Measurements from ENCODE around the gene ITIH1. TPM values are rescaled to one million over a fixed set of nuclear protein-coding genes. Genes with fewer than 3 reads are reported as not detected.

Gene ITIH1
- total and polyA plus RNA-seq, 9 of the 15 experiments (the other 6 are each of a cell fraction or from before 2014, with no cell fraction given): 0.31 TPM; not detected in 8

DNA sequence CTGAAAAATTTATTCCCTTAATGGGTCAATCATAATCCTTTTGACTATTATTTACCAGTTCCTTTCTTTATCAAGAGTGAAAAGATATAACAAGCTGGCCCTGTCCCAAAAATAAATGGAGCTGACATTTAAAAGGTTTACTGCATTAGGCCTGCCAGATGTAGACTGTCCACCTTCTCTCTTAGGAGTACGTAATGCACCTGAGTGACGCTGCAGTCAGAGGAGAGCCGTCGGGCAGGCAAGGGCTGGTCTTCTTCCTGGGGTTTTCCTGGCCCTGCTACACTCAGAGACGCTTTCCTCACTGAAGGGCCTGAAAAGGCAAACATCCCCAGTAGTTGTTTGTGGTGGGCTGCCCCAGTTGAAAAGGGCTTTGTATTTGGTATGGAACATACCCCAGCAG lies 34.2 kb upstream of the ITIH1 start:
- no peak overlapping the region for H3K27ac ChIP-seq (ENCODE audit: extremely low read depth, low read depth, low read length)
- POLR2A ChIA-PET: no interaction called here
- DNase-seq (ENCODE audit: extremely low read depth in 1 of 4, low spot score in 3 of 4): no peak
- H3K36me3 ChIP-seq (ENCODE audit: control insufficient read depth, insufficient read depth, low read length): peaks cover 56% of the 10 kb centered on the region; the same call in 2 of the 3 replicates
- H3K9ac ChIP-seq (ENCODE audit: insufficient read depth in 1 of 2, low read depth in 2 of 2, low read length in 2 of 2): no peak overlapping the region
- no TSS peak for BruUV-seq (replicated peaks)
- H3K4me3 ChIP-seq: no peak overlapping the region
- WGBS (ENCODE audit: insufficient coverage, low coverage, missing lambda C conversion rate): 98% methylated on average over 4 of the region's 5 CpGs
- H4K20me1 ChIP-seq (replicated peaks; ENCODE audit: control insufficient read depth, insufficient read depth, low read length): no peaks in the 10 kb centered on the region
- no peak for FAIRE-seq
- in situ Hi-C loops (cut with MboI) (no loop called here), intact Hi-C loops (cut with micrococcal nuclease) (loop anchor here (5.0 to 10.0 kb wide), 2 partner anchors 89 to 332 kb away; partner anchors contain the start of gene ITIH4)
- H3K9me3 ChIP-seq (replicated peaks; ENCODE audit: control insufficient read depth, insufficient read depth, low read depth, low read length): no peaks in the 10 kb centered on the region
- no peak overlapping the region for H3K4me2 ChIP-seq (ENCODE audit: insufficient read depth, low read length)
- H3K79me2 ChIP-seq (ENCODE audit: control insufficient read depth, insufficient read depth, low read length): no peaks in the 10 kb centered on the region
- no peaks in the 10 kb centered on the region for H3K4me1 ChIP-seq (replicated peaks in 1 of 2; ENCODE audit: control insufficient read depth in 2 of 2, insufficient read depth in 2 of 2, low read length in 2 of 2)
- ATAC-seq: no peak
- no peaks in the 10 kb centered on the region for H3K9me1 ChIP-seq (ENCODE audit: control insufficient read depth, insufficient read depth, low read length)
- H2AFZ ChIP-seq (ENCODE audit: low read depth, low read length): no peak overlapping the region
- H3K27me3 ChIP-seq (ENCODE audit: control insufficient read depth in 2 of 2, insufficient read depth in 2 of 2, low read length in 2 of 2): no peaks in the 10 kb centered on the region
- CTCF ChIA-PET (ENCODE audit: low intra/inter-chr PET ratio): interaction anchor here (1.7 kb wide), 1 partner anchor 56 kb away, joined by 3 read pairs; no protein-coding TSS in a partner anchor
- TF ChIP-seq, protein P1, sequence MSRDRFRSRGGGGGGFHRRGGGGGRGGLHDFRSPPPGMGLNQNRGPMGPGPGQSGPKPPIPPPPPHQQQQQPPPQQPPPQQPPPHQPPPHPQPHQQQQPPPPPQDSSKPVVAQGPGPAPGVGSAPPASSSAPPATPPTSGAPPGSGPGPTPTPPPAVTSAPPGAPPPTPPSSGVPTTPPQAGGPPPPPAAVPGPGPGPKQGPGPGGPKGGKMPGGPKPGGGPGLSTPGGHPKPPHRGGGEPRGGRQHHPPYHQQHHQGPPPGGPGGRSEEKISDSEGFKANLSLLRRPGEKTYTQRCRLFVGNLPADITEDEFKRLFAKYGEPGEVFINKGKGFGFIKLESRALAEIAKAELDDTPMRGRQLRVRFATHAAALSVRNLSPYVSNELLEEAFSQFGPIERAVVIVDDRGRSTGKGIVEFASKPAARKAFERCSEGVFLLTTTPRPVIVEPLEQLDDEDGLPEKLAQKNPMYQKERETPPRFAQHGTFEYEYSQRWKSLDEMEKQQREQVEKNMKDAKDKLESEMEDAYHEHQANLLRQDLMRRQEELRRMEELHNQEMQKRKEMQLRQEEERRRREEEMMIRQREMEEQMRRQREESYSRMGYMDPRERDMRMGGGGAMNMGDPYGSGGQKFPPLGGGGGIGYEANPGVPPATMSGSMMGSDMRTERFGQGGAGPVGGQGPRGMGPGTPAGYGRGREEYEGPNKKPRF (IDR thresholded peaks at IDR 0.05; ENCODE audit: low read depth, low read length): no peak
- no peak for TF ChIP-seq ERF (CRISPR knock-in tag; IDR thresholded peaks at IDR 0.05)
- no peak for TF ChIP-seq ZNF41 (CRISPR knock-in tag; conservative IDR thresholded peaks at IDR 0.05)
- TF ChIP-seq SNIP1 (IDR thresholded peaks at IDR 0.05; ENCODE audit: low read depth): no peak
- no peak for TF ChIP-seq POLR3G (IDR thresholded peaks at IDR 0.05; ENCODE audit: extremely low read depth, insufficient read length, insufficient replicate concordance)
- TF ChIP-seq E2F3 (CRISPR knock-in tag; IDR thresholded peaks at IDR 0.05): no peak
- no peak for TF ChIP-seq XRCC4 (IDR thresholded peaks at IDR 0.05; ENCODE audit: extremely low read depth, insufficient read depth, insufficient read length)
- TF ChIP-seq, protein P2, sequence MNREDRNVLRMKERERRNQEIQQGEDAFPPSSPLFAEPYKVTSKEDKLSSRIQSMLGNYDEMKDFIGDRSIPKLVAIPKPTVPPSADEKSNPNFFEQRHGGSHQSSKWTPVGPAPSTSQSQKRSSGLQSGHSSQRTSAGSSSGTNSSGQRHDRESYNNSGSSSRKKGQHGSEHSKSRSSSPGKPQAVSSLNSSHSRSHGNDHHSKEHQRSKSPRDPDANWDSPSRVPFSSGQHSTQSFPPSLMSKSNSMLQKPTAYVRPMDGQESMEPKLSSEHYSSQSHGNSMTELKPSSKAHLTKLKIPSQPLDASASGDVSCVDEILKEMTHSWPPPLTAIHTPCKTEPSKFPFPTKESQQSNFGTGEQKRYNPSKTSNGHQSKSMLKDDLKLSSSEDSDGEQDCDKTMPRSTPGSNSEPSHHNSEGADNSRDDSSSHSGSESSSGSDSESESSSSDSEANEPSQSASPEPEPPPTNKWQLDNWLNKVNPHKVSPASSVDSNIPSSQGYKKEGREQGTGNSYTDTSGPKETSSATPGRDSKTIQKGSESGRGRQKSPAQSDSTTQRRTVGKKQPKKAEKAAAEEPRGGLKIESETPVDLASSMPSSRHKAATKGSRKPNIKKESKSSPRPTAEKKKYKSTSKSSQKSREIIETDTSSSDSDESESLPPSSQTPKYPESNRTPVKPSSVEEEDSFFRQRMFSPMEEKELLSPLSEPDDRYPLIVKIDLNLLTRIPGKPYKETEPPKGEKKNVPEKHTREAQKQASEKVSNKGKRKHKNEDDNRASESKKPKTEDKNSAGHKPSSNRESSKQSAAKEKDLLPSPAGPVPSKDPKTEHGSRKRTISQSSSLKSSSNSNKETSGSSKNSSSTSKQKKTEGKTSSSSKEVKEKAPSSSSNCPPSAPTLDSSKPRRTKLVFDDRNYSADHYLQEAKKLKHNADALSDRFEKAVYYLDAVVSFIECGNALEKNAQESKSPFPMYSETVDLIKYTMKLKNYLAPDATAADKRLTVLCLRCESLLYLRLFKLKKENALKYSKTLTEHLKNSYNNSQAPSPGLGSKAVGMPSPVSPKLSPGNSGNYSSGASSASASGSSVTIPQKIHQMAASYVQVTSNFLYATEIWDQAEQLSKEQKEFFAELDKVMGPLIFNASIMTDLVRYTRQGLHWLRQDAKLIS (CRISPR knock-in tag; IDR thresholded peaks at IDR 0.05): no peak
- TF ChIP-seq ZNF699 (CRISPR knock-in tag; IDR thresholded peaks at IDR 0.05; ENCODE audit: insufficient replicate concordance): no peak
- TF ChIP-seq, protein P3, sequence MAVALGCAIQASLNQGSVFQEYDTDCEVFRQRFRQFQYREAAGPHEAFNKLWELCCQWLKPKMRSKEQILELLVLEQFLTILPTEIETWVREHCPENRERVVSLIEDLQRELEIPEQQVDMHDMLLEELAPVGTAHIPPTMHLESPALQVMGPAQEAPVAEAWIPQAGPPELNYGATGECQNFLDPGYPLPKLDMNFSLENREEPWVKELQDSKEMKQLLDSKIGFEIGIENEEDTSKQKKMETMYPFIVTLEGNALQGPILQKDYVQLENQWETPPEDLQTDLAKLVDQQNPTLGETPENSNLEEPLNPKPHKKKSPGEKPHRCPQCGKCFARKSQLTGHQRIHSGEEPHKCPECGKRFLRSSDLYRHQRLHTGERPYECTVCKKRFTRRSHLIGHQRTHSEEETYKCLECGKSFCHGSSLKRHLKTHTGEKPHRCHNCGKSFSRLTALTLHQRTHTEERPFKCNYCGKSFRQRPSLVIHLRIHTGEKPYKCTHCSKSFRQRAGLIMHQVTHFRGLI (CRISPR knock-in tag; IDR thresholded peaks at IDR 0.05): no peak
- TF ChIP-seq, protein P4, sequence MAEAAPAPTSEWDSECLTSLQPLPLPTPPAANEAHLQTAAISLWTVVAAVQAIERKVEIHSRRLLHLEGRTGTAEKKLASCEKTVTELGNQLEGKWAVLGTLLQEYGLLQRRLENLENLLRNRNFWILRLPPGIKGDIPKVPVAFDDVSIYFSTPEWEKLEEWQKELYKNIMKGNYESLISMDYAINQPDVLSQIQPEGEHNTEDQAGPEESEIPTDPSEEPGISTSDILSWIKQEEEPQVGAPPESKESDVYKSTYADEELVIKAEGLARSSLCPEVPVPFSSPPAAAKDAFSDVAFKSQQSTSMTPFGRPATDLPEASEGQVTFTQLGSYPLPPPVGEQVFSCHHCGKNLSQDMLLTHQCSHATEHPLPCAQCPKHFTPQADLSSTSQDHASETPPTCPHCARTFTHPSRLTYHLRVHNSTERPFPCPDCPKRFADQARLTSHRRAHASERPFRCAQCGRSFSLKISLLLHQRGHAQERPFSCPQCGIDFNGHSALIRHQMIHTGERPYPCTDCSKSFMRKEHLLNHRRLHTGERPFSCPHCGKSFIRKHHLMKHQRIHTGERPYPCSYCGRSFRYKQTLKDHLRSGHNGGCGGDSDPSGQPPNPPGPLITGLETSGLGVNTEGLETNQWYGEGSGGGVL (CRISPR knock-in tag; IDR thresholded peaks at IDR 0.05): no peak
- no peak for TF ChIP-seq TAL1 (IDR thresholded peaks at IDR 0.05)
- no peak for TF ChIP-seq TCF7L2 (IDR thresholded peaks at IDR 0.05; ENCODE audit: low read depth, low read length)
- no peak for TF ChIP-seq DDX20 (tag; IDR thresholded peaks at IDR 0.05; ENCODE audit: low read depth)
